ELF-1 (cell line): ENCODE measurements around the gene FAM3C.
A peak's percentile ranks its signal among the peaks of the same experiment; 100 is the strongest.
"Not testable (repeated sequence)": the region's sequence is repeated elsewhere in the genome, so short reads cannot be mapped to it uniquely, and the experiment has no call there.

Experiments used
- DNase-seq: peaks from one replicate; pipeline ENCODE4 v3.0.0-alpha.2; 2016; ENCODE audit warnings: low read depth, low spot score

Gene FAM3C

DNA sequence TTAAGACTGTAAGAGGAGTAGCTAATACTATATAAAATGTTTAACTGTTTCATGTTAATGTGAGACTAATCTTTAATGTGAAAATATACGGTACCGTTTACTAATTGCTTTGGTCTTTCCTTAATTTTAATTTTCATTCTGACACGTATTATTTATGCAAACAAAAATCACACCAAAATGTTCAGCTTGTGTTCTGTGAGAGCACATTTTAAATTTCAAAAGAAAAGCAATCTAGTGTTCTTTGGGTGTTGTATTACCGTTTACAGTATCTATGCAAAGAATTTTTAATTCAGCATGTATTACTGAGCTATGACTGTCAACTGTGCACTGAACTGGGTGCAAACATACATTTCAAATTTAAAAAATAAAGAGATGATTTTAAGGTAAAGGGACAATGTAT, 65.1 kb downstream of the FAM3C start:
- DNase-seq = no peak

- peak; percentile 35 for DNase-seq
Measured at GRCh38 chr7:121330053-121330833, 65.9 kb downstream of the FAM3C start.

GRCh38 chr7:121329191-121330052, 66.7 kb downstream of the FAM3C start:
- DNase-seq = peak; percentile 75

- peak; percentile 85 for DNase-seq
Measured at GRCh38 chr7:121328508-121329190, 67.5 kb downstream of the FAM3C start, which contains the start of gene WNT16. Gene WNT16, plus strand, starts transcription at chr7:121329000. Its CDS starts 293 bp downstream, at chr7:121329293.

GRCh38 chr7:121327671-121328070, 68.4 kb downstream of the FAM3C start:
- DNase-seq = no peak

- DNase-seq = no peak
Measured at GRCh38 chr7:121323515-121324302, 72.4 kb downstream of the FAM3C start.

- DNase-seq = no peak
Measured at GRCh38 chr7:121322460-121322859, 73.6 kb downstream of the FAM3C start.

DNA sequence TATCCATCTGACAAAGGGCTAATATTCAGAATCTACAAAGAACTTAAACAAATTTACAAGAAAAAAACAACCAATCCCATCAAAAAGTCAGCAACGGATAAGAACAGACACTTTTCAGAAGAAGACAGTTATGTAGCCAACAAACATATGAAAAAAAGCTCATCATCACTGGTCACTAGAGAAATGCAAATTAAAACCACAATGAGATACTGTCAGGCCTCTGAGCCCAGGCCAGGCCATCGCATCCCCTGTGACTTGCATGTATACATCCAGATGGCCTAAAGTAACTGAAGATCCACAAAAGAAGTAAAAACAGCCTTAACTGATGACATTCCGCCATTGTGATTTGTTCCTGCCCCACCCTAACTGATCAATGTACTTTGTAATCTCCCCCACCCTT, 80.9 kb downstream of the FAM3C start:
- not testable (repeated sequence) for DNase-seq

DNA sequence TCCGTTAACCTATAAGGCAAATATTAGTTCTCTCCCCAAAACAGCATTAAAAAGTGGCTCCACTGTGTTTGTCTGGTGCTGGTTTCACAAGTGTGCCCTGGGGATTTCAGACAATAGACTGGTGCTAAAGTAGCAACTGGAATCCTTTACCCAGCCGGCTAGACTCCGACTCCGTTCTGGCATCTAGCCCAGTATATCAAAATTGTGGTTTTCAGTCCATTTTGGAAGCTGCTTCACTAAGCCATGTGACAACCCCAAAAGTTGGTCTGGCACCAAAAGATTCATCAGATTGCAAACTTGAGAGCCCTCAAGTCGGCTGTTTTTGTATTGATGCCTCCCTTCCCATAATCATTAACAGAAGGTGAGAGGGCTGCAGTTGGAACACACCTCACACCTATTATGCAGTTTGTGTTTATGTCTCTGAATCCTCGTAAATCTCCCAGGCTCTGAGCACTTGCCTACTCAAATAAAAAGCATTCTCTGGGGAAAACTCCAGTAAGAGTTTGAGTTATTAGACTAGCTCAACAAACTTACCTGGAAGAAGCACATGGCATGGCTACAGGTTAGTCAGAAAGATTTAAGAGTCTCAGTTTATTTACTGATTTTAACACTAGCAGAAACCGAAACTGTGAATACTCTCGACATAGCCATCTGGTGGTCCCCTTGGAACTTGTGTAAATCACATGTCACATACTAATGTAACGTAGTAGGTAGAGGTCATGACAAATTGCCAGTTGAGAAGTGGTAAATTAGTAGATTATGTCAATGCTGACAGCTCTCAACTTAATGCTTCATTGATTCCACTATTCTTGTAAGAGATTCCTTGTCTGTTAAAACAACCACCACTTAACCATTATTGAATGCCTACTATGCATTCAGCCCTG, 82.1 kb downstream of the FAM3C start:
- no peak for DNase-seq

- DNase-seq = no peak
Measured at GRCh38 chr7:121313220-121313792, 82.8 kb downstream of the FAM3C start.

DNA sequence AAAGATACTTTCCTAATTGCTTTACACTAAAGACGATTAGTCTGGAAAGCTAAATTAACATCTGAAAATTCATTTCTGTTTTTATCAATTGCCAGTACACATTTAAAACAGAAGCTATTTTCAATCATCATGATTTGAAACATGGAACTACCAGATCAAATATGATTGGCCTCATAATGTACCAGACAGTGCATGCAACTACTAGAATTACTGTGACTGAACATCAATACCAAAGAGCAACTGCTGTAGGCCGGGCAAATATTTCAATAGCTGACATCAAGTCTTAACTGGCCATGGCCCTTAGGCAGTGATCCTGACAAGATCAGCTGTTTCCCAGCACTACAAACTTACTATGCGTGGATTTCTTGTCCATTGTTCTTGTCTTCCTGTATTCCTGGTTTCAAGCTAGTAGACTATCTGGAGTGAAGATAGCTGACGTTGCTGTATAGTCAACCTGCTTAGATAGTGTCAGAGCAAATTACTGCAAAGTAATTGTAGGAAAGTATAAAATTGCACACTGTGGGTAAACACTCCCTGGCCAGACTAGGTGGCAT, 89.0 kb downstream of the FAM3C start:
- DNase-seq = peak; percentile 9

DNA sequence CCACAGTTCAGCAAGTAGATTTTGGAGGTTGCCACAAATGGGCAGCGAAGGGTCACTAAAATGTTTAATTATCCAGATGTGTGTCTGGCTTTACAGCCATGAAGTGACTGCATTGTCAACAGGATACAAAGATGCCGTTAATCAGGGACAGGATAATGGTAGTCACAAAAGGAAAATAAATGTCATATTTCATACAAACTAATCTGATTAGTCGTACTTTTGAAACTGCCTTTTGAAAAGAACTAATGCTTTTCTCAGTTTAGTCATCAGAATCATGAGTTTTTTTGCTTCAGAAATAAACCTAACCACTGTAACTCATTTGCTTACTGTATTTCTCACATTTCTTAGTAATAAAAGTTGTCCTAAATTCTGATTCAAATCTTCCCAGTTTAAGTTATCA, 89.5 kb downstream of the FAM3C start:
- no peak for DNase-seq

GRCh38 chr7:121305109-121305508, 91.0 kb downstream of the FAM3C start:
- no peak for DNase-seq

DNA sequence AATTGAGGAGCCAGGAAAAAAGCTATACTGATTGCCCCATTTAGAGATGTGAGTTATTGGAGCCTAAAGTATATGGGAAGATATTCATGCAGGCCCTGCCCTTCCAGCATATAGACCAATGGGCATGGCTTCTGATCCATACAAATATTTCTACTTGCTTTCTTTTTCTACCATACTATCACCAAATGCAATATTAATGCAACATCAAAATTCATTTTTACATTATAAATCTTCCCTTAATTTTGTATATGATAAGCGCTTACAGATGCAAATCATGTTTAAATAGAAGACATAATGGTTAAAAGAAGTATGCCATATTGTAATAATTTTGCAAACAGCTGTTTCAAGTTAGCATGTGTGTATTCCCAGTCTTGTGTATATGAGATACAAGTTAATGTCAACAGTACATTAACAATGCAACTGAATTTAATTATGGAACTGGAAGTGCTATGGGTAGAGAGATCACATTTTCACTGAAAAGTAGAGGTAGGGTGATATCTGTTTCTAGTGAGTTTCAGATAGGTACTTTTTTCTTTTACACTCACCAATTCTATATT, 91.9 kb downstream of the FAM3C start:
- DNase-seq = no peak

DNA sequence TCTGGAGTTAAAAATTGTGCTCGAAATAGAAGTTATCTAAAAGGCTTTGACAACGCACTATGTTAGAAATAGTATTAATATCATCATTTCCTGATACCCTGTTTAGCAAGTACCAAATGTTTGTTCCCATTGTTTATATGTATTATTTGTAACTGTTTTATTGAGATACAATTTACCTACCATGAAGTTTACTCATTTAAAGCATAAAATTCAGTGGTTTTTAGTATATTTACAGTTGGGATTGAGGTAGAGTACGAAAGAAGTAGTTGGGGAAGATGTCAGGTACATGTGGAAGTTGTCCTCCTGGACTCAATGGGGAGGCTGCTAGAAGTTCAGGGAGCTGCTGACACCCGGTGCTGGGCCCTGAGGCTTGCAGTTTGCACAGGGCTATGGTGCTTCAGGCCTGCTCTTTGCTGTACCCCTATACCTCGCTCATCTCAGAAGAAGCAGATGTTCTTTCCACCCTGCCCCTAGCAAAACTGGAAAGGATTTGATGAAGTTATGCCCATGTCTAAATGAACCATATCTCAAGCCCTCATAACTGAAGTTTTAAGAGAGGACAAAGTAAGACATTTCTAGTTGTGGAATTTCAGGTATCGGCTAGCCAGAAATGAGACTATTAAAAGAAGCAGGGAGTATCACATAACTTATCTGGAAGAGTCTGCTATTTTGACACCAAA, 92.5 kb downstream of the FAM3C start:
- no peak for DNase-seq

DNA sequence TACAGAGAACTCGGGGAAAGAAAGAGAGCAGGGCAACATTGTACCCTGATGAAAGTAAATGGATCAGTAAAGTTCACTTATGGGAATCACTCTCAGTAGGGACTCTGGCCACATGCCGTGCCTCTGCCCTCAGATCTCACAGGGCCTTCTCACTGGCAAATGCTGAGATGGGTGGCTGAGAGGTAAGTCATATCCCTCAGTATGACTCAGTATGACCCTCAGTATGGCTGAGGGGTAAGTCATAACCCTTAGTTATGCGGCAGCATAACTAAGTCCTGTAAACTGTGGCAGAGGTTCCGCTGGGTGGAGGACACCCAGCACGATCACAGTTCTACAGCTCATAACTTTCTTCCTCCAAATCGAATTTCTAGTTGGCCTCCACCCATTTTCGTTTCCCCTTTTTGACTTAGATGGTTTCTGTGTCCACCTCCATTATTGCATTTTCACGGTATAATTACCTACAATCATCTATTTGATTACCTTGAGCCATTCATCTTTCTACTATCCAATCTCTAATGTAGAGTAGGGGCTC, 93.8 kb downstream of the FAM3C start:
- DNase-seq = no peak

DNA sequence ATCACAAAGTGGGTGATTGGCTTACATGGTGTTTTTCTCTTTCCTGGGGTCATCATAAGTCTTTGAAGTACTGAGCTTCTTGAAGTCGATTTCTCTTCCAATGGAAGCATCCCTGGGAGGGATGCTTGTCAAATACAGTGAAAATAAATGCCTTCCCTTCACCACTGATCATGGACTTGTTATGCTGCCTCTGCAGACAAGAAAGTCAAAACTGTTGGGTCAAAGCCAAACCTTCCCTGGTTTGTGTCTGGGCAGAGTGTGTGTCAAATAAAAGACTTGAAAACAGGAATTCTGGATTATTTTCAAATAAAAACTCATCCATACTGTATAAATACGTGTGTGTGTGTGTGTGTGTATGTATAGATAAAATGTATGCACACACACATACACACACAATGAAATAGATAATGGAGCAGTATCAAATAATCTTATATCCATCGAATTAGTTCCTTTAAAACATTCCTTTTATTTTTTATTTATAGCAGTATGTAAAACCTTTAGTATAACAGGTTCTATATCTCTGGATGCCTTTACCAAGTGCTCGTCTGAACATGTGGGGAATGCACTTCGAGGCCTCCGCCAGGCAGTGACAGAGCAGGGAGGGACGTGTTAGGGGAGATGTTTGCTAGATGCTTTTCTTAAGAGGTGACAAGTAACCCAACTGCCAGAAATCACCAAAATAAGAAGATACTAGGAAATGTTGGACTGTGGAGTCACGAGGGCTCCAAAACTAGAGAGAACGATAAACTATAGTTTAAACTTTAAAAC, 94.5 kb downstream of the FAM3C start:
- DNase-seq = no peak
